GM12801 (cell line): ENCODE measurements around the gene ETS2.

Experiments
- TF ChIP-seq, protein P1 (sequence below): IDR thresholded peaks from one replicate; pipeline ENCODE4 v1.5.1; 2011; ENCODE audit warnings: control low read depth; ENCODE audit not compliant: insufficient read length; ENCODE audit errors: extremely low read depth

The ETS2 gene

DNA sequence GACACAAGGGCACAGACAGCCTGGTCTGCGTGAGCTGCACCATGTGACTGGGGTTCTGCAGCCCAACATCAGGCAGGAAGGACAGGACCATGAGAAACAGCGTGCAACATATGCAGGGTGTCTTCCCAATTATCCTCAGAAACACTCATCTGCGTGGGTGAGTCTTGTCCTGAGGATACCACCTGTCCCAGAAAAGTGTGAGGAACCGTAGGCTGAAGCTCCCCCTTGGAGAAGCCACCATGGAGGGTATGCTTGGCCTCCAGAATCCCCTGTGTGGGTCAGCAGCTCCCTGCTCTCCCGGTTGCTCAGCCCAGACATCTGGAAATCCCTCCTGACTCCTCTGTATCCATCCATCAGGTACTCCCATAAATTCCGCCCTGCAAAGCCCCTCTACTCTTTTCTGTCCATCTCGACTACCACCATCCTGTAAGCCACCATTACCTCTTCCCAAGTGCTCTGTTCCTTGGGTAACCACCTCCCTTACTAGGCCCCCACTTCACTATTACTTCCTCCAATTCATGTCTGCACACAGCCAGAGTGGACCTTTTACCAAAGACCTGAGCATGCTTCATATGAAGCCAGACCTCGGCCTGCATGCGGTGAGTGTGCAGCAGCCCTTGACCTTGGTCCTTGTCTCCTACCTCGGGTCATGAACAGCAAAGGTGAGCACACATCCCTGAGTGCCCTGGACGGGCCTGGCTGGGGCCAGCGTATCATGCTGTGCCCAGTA lies 33.0 kb downstream of the ETS2 start:
- TF ChIP-seq, protein P1, sequence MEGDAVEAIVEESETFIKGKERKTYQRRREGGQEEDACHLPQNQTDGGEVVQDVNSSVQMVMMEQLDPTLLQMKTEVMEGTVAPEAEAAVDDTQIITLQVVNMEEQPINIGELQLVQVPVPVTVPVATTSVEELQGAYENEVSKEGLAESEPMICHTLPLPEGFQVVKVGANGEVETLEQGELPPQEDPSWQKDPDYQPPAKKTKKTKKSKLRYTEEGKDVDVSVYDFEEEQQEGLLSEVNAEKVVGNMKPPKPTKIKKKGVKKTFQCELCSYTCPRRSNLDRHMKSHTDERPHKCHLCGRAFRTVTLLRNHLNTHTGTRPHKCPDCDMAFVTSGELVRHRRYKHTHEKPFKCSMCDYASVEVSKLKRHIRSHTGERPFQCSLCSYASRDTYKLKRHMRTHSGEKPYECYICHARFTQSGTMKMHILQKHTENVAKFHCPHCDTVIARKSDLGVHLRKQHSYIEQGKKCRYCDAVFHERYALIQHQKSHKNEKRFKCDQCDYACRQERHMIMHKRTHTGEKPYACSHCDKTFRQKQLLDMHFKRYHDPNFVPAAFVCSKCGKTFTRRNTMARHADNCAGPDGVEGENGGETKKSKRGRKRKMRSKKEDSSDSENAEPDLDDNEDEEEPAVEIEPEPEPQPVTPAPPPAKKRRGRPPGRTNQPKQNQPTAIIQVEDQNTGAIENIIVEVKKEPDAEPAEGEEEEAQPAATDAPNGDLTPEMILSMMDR, result no peak

DNA sequence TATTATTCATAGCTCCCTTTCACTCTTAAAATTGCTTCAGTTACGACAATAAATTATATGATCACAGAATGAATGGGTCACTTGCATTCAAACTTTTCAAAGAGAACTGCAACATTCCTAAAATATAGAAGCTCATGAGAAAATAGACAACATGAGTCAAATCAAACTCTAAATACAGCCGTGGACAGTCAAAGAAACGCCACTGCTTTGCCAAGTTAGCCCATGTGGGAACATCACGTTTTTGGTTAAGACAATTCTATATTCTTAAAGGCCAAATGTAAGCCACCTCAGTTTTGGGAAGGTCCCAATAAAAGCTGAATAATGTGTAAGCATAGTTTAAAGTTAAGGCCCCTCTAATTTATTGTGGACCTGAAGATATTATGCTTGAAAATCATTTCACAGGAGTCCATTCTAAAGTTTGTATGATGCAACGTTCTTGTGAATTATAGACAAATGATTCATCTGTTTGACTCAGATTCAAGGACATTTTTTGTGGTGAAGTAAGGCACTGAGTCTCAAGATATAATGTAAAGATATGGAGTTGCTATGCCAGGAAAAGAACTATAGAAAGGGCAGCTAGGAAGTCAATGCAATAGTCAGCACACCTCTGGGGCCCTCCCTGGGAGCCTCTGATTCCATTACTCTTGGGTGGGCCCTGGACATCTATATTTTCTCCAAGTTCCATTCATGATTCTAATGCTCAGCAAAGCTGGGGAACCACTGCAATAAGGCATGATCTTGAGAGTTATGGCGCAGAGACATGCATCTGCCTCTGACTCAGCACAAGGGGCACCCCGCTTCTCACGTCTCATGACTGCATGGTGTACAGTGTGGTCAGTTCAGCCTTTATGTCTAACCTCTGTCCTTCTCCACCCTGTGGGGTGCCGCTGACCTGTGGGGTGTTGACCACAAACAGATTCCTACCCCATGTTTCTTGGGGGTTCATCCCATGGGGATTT lies 33.9 kb downstream of the ETS2 start:
- TF ChIP-seq, protein P1, result no peak

DNA sequence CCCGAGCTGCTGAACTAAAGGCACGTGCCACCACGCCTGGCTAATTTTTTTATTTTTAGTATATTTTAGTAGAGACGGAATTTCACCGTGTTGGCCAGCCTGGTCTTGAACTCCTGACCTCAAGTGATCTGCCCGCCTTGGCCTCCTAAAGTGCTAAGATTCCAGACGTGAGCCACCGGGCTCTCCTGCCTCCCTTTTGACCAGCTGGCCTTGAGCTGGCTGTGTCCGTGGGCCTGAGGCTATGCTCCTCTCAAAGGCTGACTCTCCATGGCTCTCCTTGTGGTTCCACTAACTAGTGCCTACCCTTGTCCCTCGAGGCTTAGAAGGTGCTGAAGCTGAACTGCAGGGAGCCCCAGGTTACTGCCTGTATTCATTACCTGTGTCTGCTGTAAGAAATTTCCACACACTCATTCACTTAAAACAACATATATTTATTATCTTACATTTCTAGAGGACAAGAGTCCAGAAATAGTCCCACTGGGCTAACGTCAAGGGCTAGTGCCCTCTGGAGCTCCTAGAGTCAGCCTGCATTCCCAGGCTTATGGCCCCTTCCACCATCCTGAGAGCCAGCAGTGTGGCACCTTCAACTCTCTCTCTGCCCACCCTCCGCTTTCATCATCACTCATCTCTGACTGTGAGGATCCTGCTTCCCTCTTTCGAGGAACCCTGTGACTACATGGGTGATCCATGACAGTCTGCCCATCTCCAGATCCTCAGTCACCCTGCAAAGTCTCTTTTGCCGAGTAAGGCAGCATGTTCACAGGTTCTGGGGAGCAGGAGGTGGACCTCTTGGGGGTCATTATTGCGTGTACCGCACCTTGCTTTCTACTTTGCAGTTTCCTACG lies 34.9 kb downstream of the ETS2 start:
- TF ChIP-seq, protein P1, result no peak

DNA sequence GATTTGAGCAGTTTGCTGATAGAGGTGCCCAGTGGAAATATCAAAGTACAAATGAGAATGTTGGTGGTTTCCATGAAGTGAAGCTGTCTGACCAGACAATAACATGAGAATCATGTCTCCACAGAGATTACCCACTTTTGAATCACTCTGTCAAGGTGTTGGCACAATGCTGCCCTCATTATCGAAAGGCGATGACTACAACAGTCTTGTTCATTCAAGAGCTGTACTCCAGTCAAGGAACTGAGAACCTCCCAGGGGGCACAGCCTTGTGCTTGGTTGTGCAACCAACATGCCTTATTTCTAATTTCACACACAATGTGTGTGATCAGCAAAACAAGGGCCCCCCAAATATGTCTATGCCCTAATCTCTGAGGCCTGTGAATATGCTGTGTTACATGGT lies 35.7 kb downstream of the ETS2 start:
- TF ChIP-seq, protein P1, result no peak

DNA sequence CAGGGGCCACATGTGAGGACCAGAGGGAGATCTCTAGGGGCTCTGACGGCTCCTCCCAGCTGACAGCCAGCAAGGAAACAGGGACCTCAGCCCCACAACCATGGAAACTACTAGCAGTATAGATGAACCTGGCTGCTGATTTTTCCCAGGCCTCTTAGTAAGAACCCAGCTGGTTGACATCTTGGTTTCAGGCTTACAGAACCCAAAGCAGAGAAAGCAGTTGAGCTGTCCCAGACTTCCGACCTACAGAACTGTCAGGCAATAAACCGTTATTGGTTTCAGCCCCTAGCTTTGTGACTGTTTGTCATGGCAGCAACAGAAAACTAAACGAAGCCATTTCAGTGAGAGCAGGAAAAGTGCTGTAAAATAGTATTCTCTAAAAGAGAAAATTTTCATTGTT lies 36.4 kb downstream of the ETS2 start:
- TF ChIP-seq, protein P1, result no peak

DNA sequence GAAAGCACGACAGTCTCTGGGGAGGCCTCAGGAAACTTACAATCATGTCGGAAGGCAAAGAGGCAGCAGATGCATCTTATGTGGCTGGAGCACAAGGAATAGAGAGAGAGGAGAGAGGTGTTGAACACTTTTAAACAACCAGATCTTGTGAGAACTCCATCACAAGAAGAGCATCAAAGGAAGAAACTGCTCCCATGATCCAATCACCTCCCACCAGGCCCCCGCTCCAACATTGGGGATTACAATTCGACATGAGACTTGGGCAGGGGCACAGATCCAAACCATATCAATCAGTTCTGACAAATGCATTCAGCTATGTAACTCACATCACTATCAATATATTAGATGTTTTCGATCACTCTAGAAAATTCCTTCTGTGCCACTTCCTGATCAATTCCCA lies 37.6 kb downstream of the ETS2 start:
- TF ChIP-seq, protein P1, result no peak
